GM06990 (cell line): Measurements from ENCODE around the gene ASGR2.

Experiments used
- DNase-seq: peaks from one replicate; pipeline ENCODE4 v3.0.0-alpha.2; 2011; ENCODE audit not compliant: insufficient read length; ENCODE audit errors: extremely low read depth
- H3K27me3 ChIP-seq: replicated peaks from 2 replicates; pipeline ENCODE4 v1.6.0; 2011; ENCODE audit warnings: low read length; ENCODE audit not compliant: control insufficient read depth, insufficient read depth
- H3K36me3 ChIP-seq: 2 replicates; pipeline ENCODE4 v1.5.1; 2011; ENCODE audit warnings: low read length; ENCODE audit not compliant: control insufficient read depth, insufficient read depth
- H3K4me3 ChIP-seq: replicated peaks from 2 replicates; pipeline ENCODE4 v1.5.1; 2011; ENCODE audit warnings: low read depth, mild to moderate bottlenecking, control low read depth, low read length
- TF ChIP-seq, protein P1 (sequence below): IDR thresholded peaks from 2 replicates; pipeline ENCODE4 v1.5.1; 2011; ENCODE audit warnings: low read length, control low read depth, mild to moderate bottlenecking, inconsistent platforms; ENCODE audit not compliant: insufficient read depth, poor library complexity, severe bottlenecking

ASGR2 gene

DNA sequence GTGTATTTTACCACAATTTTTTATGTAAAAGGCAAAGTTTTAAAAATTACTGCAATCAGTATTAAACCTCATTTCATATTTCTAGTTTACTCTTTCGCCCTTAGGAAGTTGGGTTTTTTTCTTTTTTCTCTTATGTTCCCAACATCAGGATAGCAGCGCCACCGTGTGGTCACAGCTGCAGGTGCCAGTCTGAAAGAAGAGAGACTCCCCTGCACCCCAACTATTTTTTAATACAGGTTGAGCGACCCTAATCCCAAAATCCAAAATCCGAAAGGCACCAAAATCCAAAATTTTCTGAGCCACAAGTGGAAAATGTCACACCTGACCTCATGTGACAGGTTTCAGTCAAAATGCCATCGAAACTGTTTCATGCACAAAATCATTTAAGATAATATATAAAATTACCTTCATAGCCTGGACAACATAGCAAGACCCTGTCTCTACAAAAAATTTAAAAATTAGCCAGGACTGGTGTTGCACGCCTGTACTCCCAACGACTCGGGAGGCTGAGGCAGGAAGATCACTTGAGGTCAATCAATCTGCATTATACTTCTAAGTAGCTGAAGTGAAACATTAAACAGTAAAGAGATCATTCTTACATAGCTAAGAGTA, 21.8 kb upstream of the ASGR2 start:
- no peak for DNase-seq
- TF ChIP-seq, protein P1, sequence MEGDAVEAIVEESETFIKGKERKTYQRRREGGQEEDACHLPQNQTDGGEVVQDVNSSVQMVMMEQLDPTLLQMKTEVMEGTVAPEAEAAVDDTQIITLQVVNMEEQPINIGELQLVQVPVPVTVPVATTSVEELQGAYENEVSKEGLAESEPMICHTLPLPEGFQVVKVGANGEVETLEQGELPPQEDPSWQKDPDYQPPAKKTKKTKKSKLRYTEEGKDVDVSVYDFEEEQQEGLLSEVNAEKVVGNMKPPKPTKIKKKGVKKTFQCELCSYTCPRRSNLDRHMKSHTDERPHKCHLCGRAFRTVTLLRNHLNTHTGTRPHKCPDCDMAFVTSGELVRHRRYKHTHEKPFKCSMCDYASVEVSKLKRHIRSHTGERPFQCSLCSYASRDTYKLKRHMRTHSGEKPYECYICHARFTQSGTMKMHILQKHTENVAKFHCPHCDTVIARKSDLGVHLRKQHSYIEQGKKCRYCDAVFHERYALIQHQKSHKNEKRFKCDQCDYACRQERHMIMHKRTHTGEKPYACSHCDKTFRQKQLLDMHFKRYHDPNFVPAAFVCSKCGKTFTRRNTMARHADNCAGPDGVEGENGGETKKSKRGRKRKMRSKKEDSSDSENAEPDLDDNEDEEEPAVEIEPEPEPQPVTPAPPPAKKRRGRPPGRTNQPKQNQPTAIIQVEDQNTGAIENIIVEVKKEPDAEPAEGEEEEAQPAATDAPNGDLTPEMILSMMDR: peak; percentile 87
- Histone ChIP-seq H3K36me3 (no peaks in the 10 kb centered on the region), H3K27me3 (no peaks in the 10 kb centered on the region), H3K4me3 (no peak overlapping the region)

DNA sequence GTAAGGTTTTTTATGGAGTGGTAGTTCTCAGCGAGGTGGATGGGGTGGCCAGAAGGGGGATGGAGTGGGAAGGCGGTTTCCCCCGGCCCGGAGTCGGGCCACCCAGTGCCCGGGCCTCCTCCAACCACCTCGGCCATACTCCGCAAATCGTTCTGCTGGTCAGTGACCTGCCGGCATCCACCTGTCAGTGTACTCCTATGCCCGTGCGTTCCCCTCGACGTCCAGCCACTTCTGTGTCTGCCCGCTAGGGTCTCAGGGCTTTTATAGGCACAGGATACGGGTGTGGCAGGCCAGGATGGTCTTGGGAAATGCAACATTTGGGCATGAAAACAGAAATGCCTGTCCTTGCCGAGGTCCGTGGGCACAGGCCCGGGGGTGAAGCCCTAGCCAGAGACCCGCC, 19.3 kb upstream of the ASGR2 start:
- DNase-seq: no peak
- Histone ChIP-seq H3K4me3 (no peak overlapping the region), H3K27me3 (no peaks in the 10 kb centered on the region), H3K36me3 (no peaks in the 10 kb centered on the region)
- TF ChIP-seq, protein P1: no peak

DNA sequence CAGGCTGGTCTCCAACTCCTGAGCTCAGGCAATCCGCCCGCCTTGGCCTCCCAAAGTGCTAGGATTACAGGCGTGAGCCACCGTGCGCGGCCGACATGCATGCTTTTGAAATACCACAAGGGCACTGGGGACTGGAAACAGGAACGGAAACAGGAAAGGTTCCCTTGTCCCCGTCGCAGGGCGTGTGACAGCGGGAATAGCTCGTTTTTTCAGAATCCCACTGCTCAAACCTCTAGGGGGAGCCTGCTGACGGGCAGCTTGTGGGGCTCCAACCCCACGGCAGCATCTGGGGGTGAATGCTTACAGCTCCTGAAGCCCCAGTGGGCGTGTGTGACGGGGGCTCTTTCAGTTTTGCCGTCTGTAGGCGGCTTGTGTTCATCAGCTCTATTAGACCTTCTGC, 18.8 kb upstream of the ASGR2 start:
- Histone ChIP-seq H3K4me3 (peak overlapping the region; percentile 34), H3K27me3 (no peaks in the 10 kb centered on the region), H3K36me3 (no peaks in the 10 kb centered on the region)
- TF ChIP-seq, protein P1: peak; percentile 77
- DNase-seq: peak; percentile 72

DNA sequence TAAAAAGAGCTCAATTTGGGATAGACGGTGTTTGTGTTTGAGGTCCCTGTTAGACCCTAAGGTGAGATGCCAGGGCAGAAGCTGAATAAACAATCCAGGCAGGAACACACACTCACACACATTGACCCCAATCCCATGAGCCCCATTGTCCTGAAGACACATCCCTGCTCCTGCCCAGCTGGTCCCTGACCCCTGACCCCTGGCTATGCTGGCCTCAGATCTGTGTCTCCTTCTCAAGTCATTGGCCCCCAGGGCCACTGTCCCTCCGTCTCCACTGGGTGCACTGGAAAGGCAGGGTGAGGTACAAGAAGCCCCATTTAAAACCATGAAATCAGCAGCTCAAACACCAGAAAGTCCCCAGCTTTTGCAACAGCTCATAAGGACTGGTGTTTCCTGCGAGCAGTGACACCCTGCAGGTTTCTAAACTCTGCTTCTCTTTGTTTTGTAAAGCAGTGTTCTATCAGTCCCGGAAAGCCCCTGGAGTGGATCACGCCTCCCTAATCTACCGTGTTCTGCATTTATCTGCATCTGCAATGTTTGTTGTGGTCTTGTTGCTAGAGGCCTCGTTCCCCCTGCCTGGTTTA, 18.0 kb upstream of the ASGR2 start:
- peak; percentile 80 for DNase-seq
- H3K4me3 ChIP-seq: 0 out of 2 replicates have a peak overlapping the region, but pooled peaks have one; percentile 10
- no peaks in the 10 kb centered on the region for H3K36me3 ChIP-seq
- no peaks in the 10 kb centered on the region for H3K27me3 ChIP-seq
- TF ChIP-seq, protein P1: no peak

DNA sequence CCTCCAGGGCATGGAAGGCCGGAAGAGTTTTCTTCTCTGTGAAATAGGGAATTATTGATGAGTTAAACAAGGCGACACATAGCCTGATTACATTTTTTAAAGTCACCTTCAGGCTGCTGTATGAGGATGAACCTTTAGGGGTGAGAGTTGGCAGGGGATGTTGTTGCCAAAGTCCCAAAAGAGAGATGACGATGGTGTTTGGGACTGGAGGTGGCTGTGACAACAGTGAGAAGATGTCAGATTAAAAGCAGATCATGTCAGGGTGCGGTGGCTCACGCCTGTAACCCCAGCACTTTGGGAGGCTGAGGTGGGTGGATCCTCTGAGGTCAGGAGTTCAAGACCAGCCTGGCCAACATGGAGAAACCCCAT, 16.8 kb upstream of the ASGR2 start:
- TF ChIP-seq, protein P1: no peak
- no peak overlapping the region for H3K4me3 ChIP-seq
- no peak for DNase-seq
- no peaks in the 10 kb centered on the region for H3K27me3 ChIP-seq
- H3K36me3 ChIP-seq: no peaks in the 10 kb centered on the region
